H1 (cell line): ENCODE measurements around the gene TBC1D9. TPM values are rescaled to one million over a fixed set of nuclear protein-coding genes. Genes with fewer than 3 reads are reported as not detected.

Experiments used
- EZH2 ChIP-seq: fragments of 200-600 bp; sonication (generic); IDR thresholded peaks from 2 replicates; pipeline ENCODE4 v1.7.1; 2012; ENCODE audit warnings: low read depth, mild to moderate bottlenecking, moderate library complexity, low read length, inconsistent platforms; ENCODE audit not compliant: severe bottlenecking
- MAX ChIP-seq: IDR thresholded peaks from 2 replicates; pipeline ENCODE4 v1.6.1; 2012; ENCODE audit warnings: inconsistent platforms
- polyA plus RNA-seq, 7 experiments: library from polyadenylated mRNA; depleted of rRNA in 3 of 7; stranded (reverse) in 5 of 7; unstranded in 2 of 7; fragments of >200 nt in 5 of 7; fragments of 200-250 nt in 2 of 7; gene quantifications; 1 replicate in 5 of 7; 2 replicates in 1 of 7; 4 replicates in 1 of 7; pipeline versions ENCODE4 v1.2.1 to v1.2.3, GENCODE V29; 2011 to 2013; ENCODE audit warnings: missing spikeins in 2 of 7, mixed read lengths in 2 of 7
- total RNA-seq: library from RNA; stranded (reverse); fragmentation: NEBNext Ultra II Directional; extraction: Animal tissue kit (Norgen Biotek cat#: 25700); gene quantifications from 2 replicates; pipeline ENCODE4 v1.2.1, GENCODE V29; 2021

TBC1D9 gene
- total and polyA plus RNA-seq, 2 of the 8 experiments (the other 6 are each of a cell fraction or from before 2014, with no cell fraction given) = 0.94 to 1.0 TPM

- no peak for TF ChIP-seq EZH2
- no peak for TF ChIP-seq MAX
Observed at GRCh38 chr4:140680686-140681085, 75.5 kb downstream of the TBC1D9 start (continued).
